GM10248 (cell line): ENCODE data around the gene MYD88.

Experiments
- CTCF ChIA-PET: fragments of 300-600 bp; sonication (Branson Sonifier 250); formaldehyde crosslinking; extraction: SDS; loops from one replicate; lab custom pipeline; 2021; ENCODE audit warnings: antibody characterized with exemption; lab: Yijun Ruan, JAX
- POLR2A ChIA-PET: fragments of 350-650 bp; sonication (Branson Sonifier 250); formaldehyde crosslinking; extraction: SDS; loops from one replicate; lab custom pipeline; 2020; ENCODE audit warnings: antibody characterized with exemption; lab: Yijun Ruan, JAX
- DNase-seq: peaks from one replicate; pipeline ENCODE4 v3.0.0; 2012; ENCODE audit errors: extremely low spot score
- TF ChIP-seq, protein P1 (sequence below): IDR thresholded peaks from 2 replicates; pipeline ENCODE4 v1.5.1; 2012; ENCODE audit warnings: mild to moderate bottlenecking, low read depth; ENCODE audit errors: extremely low read depth, missing control alignments, control extremely low read depth

The MYD88 gene

DNA sequence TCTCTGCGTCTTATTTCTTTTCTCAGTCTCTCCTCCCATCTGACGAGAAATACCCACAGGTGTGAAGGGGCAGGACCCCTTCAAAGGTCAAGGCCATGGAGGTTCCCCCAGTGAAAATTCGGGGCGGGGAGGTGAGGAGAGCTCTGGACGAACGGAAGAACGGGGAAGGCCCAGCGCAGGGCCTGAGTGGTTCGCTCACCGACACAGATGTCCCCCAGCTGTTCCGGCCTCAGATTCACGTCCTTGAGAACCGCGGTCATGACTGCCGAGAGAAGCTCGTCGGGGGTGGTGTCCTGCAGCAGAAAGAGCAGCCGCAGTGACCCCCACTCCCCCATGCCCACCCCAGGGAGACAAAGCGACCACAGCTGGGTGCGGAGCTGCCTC lies 2.1 kb upstream of the MYD88 start:
- DNase-seq, result no peak
- ChIA-PET CTCF (interaction anchor here (0.8 to 1.9 kb wide), 9 partner anchors 19 to 210 kb away, joined by 3 to 10 read pairs (median 4); partner anchors contain the start of genes OXSR1 and XYLB), POLR2A (interaction anchor here (0.6 to 1.8 kb wide), 5 partner anchors 20 to 331 kb away, joined by 3 to 15 read pairs (median 5); partner anchors contain the start of gene OXSR1)
- TF ChIP-seq, protein P1, sequence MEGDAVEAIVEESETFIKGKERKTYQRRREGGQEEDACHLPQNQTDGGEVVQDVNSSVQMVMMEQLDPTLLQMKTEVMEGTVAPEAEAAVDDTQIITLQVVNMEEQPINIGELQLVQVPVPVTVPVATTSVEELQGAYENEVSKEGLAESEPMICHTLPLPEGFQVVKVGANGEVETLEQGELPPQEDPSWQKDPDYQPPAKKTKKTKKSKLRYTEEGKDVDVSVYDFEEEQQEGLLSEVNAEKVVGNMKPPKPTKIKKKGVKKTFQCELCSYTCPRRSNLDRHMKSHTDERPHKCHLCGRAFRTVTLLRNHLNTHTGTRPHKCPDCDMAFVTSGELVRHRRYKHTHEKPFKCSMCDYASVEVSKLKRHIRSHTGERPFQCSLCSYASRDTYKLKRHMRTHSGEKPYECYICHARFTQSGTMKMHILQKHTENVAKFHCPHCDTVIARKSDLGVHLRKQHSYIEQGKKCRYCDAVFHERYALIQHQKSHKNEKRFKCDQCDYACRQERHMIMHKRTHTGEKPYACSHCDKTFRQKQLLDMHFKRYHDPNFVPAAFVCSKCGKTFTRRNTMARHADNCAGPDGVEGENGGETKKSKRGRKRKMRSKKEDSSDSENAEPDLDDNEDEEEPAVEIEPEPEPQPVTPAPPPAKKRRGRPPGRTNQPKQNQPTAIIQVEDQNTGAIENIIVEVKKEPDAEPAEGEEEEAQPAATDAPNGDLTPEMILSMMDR, result no peak

DNA sequence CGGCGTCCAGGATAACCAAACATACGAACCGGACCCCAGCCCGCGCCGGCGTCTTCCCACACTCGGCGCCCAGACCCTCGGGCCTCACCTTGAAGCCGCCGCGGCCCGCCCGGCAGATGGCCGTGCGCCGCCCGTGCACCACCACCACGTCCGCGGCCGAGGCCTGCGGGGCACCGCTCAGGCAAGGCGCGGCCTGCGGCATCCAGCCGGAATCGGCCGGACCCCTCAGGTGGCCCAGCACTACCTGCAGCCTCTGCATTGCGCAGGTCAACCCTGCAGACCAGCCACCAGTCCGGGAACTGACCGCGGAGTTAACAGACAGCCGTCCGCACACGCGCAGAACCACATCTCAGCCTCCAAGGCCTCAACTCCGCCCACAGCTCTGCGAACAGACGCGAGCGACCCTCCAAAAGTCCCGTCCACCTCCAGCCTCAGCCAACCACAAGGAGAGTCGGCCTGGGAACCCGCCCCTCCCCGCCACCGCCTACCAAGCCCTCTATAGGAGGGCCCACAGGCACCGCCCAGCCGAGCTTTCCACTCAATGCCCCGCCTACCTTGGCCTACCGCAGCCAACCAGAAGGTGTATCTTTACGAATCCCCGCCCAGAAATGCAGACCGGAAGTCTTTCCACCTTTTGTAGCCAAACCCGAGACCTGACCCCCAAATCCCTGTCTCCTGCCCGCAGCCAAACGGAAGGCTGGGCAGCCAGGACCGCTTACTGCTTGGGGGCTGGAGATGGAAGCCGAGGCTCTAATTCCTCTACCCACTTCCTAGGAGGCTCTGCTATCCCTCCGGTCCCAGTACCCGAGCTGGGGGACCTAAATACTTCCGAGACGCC lies 1.5 kb upstream of the MYD88 start, which contains the start of gene ACAA1:
Gene ACAA1, minus strand, starts transcription at position 351 of the 838 bp plus-strand sequence. Its CDS starts 92 bp downstream, at position 259.
- POLR2A ChIA-PET, result interaction anchor here (0.6 to 1.8 kb wide), 11 partner anchors 11 to 349 kb away, joined by 3 to 15 read pairs (median 4); partner anchors contain the start of gene OXSR1
- CTCF ChIA-PET, result interaction anchor here (0.6 to 1.9 kb wide), 11 partner anchors 17 to 342 kb away, joined by 3 to 10 read pairs (median 3); partner anchors contain the start of genes OXSR1 and XYLB
- TF ChIP-seq, protein P1, result no peak
- DNase-seq, result peak; percentile 98

DNA sequence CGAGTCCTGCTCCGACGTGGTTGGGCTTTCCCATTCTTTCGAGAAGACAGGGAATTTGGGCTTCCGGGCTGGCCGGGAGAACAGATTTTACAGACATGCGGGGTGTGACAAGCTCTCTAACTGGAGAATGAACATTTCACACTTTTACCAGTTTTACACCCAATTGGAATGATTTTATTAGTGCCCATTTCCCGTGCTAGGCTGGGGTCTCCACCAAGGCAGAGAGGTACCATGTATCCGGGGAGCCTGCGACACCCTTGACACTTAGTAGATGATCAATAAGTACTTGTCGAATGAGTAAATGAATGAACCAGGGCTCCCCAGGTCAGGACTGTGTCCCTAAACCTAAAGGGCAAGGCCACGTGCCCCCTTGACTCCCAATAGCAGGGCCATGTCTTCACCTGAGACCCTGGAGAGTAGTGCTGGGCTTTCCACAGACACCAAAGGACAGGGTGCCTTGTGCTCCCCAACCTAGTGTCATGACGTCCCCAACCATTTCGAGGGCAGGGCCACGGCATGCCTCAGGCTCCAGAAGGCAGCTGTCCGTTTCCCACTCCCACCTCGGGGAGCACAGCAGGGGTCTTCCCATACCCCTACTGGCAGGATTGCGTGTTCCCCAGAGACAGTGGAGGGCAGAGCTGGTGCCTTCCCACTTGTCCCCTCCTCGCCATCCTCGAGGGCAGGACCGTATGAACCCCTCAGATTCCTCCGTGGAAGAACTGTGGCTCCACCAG lies 679 bp upstream of the MYD88 start:
- CTCF ChIA-PET, result interaction anchor here (0.6 to 1.9 kb wide), 8 partner anchors 16 to 342 kb away, joined by 3 to 10 read pairs (median 3); partner anchors contain the start of gene OXSR1
- TF ChIP-seq, protein P1, result no peak
- no peak for DNase-seq

DNA sequence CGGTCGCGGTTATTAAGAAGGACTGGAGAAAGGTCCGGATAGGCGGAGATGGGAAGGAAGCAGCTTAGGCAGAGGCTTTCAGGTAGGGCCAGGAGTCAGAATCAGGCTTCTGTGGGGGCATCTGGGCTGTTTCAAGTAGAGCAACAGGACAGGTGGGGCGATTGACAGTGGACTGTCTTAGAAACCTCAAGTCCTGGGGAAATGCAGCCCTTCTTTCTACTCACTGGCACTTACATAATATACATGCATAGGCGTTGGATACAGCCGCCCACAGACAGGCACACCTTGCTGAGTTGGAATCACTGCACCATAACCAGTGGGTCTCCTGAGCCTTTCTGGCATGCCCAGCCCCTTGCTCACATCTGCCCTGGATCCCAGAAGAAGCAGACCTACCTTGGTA lies 730 bp downstream of the MYD88 start:
- POLR2A ChIA-PET, result no interaction called here
- no peak for DNase-seq
- CTCF ChIA-PET, result interaction anchor here (1.0 to 5.5 kb wide), 6 partner anchors 14 to 159 kb away, joined by 3 to 30 read pairs (median 5); partner anchors contain the start of gene OXSR1
- TF ChIP-seq, protein P1, result no peak

More for the DNA sequence above, 679 bp upstream of the MYD88 start:
- POLR2A ChIA-PET, result interaction anchor here (0.8 to 1.8 kb wide), 6 partner anchors 11 to 330 kb away, joined by 3 to 15 read pairs (median 4); partner anchors contain the start of gene OXSR1

DNA sequence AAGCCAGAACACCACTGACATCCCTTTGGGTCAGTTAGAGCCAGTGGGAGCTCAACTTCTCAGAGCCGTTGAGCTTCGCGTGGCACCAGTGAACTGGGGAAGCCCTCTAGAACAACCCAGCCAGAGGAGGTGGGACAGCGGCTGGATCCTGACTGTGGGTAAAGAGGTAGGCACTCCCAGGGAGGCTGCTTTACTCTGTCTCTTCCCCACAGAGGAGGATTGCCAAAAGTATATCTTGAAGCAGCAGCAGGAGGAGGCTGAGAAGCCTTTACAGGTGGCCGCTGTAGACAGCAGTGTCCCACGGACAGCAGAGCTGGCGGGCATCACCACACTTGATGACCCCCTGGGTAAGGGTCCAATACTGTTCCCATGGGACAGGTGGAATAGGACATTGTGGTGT lies 1.2 kb downstream of the MYD88 start:
- TF ChIP-seq, protein P1, result no peak
- CTCF ChIA-PET, result interaction anchor here (1.0 to 5.5 kb wide), 7 partner anchors 13 to 207 kb away, joined by 3 to 30 read pairs (median 5); partner anchors contain the start of genes OXSR1 and XYLB
- POLR2A ChIA-PET, result interaction anchor here (1.2 kb wide), 1 partner anchor 25 kb away, joined by 5 read pairs; the partner anchor contains the start of gene OXSR1

More for the DNA sequence above, 1.2 kb downstream of the MYD88 start:
- DNase-seq, result no peak
